Fibroblast of lung (primary cell): ENCODE data around the gene HIVEP3.

Source experiments
- EZH2 ChIP-seq: IDR thresholded peaks from 2 replicates; pipeline ENCODE4 v1.5.1; 2012; ENCODE audit warnings: low read length, control low read depth, mild to moderate bottlenecking; ENCODE audit errors: missing control alignments
- TF ChIP-seq, protein P1 (sequence below), 2 donors: IDR thresholded peaks in 1 of 2; conservative IDR thresholded peaks in 1 of 2; 1 replicate in 1 of 2; 2 replicates in 1 of 2; pipeline ENCODE4 v1.5.1; 2011 to 2012; ENCODE audit warnings: low read length in 2 of 2, control low read depth in 1 of 2, inconsistent platforms in 1 of 2, low read depth in 1 of 2, mild to moderate bottlenecking in 1 of 2

DNA sequence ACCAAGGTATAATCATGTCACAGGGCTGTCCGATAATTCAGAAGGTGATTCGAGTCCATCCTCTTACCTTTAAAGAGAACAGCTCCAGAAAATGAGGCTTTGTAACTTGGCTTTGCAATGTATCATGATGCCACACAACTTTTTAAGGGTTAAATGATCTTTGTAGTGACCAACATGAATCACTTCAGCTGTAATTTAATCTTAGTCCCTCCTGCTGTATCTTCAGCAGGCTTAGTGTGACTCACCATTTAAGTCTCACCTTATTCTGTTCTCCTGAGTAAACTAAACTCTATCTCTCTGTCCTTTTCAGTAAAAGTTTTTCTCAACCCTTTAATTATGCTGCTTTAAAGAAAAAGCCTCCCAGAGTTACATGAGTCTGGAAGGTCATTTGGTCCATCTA, 1.9 kb upstream of the HIVEP3 start:
- TF ChIP-seq, protein P1, sequence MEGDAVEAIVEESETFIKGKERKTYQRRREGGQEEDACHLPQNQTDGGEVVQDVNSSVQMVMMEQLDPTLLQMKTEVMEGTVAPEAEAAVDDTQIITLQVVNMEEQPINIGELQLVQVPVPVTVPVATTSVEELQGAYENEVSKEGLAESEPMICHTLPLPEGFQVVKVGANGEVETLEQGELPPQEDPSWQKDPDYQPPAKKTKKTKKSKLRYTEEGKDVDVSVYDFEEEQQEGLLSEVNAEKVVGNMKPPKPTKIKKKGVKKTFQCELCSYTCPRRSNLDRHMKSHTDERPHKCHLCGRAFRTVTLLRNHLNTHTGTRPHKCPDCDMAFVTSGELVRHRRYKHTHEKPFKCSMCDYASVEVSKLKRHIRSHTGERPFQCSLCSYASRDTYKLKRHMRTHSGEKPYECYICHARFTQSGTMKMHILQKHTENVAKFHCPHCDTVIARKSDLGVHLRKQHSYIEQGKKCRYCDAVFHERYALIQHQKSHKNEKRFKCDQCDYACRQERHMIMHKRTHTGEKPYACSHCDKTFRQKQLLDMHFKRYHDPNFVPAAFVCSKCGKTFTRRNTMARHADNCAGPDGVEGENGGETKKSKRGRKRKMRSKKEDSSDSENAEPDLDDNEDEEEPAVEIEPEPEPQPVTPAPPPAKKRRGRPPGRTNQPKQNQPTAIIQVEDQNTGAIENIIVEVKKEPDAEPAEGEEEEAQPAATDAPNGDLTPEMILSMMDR (conservative IDR thresholded peaks at IDR 0.05 in 1 of 2, IDR thresholded peaks at IDR 0.05 in 1 of 2; ENCODE audit: low read depth in 1 of 2, low read length in 2 of 2) = no peak
- TF ChIP-seq EZH2 = no peak
